ENCODE measurements around the gene TRIP12.
A peak's percentile ranks its signal among the peaks of the same experiment; 100 is the strongest.
"Not testable (repeated sequence)": the region's sequence is repeated elsewhere in the genome, so short reads cannot be mapped to it uniquely, and the experiment has no call there.

Gene TRIP12

DNA sequence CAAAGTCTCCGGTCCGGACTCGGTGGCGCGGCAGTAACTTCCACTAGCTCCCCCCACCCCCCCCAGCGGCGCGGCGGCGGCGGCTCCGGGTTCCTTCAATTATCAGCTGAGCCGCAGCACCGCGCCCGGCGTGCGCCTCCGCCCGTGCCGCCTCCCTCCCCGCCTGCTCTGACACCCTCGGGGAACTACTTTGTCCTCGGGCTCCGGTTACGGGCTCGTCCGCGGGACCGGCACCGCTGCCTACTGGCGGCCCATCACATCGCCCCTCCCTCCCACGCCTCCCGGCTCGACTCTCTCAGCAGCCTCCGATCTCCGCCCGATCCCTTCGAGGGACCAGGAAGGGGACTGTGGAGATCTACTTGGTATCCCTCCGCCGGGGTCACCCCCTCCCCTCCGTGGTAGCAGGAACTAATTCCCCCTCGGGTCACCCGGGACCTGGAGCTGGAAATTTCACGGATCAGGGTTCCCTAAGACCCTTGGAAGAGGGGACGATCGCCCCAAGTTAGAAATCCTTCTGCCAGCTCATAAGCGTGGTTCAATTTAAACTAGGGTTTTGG, at the start of gene TRIP12:
Gene TRIP12, minus strand, starts transcription at position 118 of the 557 bp plus-strand sequence. CDS start 41,930 bp downstream, outside the sequence.
- peak; percentile 92 for DNase-seq

DNA sequence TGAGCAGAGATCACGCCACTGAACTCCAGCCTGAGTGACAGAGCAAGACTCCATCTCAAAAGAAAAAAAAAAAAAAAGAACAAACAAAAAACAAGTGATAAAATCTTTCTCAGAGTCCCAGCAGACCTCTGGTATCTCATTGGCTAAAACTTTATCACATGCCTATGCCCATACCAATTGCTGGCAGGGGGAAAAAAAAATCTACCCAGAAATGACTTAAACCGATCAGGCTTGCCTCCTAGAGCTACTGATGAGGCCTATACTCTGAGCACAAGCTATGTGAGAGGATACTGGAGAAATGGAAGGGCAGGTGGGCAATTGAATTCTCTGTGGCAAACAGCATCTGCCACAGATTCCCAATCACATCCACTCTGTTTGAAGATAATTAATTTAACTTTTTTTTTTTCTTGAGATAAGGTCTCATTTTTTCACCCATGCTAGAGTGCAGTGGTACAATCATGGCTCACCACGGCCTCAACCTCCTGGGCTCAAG, 49.5 kb upstream of the TRIP12 start:
- DNase-seq = no peak

GRCh38 chr2:229970406-229970805, 48.6 kb upstream of the TRIP12 start:
- no peak for DNase-seq

DNA sequence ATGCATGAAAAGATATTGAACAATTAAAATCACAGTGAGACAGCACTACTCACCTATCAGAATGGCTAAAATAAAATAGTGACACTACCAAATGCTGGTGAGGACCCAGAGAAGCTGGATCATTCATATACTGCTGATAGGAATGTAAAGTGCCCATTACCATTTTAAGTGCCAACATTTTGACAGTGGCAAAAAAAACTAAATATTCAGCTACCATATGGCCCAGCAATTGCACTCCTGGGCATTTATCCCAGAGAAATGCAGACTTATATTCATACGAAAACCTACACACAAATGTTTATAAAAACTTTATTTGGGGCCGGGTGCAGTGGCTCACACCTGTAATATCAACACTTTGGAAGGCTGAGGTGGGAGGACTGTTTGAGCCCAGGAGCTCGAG, 48.1 kb upstream of the TRIP12 start:
- no peak for DNase-seq

GRCh38 chr2:229963596-229963995, 41.8 kb upstream of the TRIP12 start:
- not testable (repeated sequence) for DNase-seq

DNA sequence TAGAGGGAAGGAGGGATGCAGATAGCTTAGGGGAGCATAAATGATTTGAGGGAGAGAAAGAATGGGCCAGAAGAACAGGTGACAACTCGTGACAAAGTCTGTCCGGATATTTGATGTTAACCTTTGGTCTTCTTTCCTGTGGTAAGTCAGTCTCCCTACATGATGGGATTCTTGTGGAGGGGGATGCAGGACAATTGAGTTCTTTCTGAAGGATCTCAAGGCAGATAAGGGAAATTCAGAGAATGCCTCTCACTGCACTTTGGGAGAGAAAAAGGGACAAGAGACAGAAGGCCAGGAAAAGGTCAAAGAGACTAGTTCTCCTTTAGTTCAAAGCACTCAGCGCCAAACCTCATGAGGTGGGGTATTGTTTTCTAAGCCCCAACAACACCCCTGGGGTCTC, 34.7 kb upstream of the TRIP12 start:
- no peak for DNase-seq

DNA sequence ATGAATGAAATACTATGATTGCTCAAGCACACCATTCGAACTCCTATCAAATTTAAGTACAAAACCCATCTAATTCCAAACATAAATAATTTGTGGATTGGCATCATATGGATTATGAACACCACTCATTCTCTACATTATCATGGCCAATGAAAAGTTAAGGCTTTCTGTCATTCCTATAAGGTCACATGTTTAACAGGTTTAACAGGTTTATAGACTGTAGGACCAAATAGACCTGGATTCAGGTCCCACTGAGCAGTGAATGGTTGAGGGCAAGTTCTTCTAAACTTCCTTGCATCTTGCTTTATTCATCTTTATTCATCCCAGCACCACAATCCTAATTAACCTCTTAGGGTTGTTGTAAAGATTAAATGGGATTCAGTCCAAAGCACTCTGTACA, 33.9 kb upstream of the TRIP12 start:
- no peak for DNase-seq

GRCh38 chr2:229952256-229952835, 30.5 kb upstream of the TRIP12 start:
- no peak for DNase-seq

GRCh38 chr2:229947544-229947943, 25.7 kb upstream of the TRIP12 start:
- no peak for DNase-seq

GRCh38 chr2:229945975-229946374, 24.2 kb upstream of the TRIP12 start:
- no peak for DNase-seq

- DNase-seq = no peak
Observed at GRCh38 chr2:229943770-229944449, 22.1 kb upstream of the TRIP12 start.

- DNase-seq = no peak
Observed at GRCh38 chr2:229943171-229943570, 21.4 kb upstream of the TRIP12 start.

DNA sequence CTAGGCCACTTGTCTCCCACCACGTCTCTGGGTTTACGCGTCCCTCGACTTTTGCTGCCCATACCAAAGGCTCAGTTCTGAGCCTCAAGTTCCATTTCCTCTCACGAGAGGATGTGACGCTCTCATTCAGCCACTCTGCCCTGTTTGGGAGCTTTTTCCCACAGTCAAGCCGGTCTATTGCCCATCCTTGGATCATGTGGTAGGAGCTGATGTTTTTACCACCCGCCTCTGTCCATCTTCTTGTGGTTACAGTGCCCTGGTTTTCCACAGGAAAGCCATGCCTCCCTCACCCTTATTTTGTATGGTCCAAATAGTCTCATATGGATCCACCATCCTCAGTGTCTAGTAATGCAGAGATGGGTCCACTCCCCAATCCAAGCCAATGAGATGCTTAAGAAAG, 20.9 kb upstream of the TRIP12 start:
- no peak for DNase-seq

GRCh38 chr2:229937537-229937936, 15.7 kb upstream of the TRIP12 start:
- DNase-seq = no peak

GRCh38 chr2:229931241-229931640, 9.4 kb upstream of the TRIP12 start:
- no peak for DNase-seq

- no peak for DNase-seq
Observed at GRCh38 chr2:229930656-229931055, 8.8 kb upstream of the TRIP12 start.

GRCh38 chr2:229927817-229928321, 6.1 kb upstream of the TRIP12 start:
- DNase-seq = no peak

- no peak for DNase-seq
Observed at GRCh38 chr2:229925201-229925600, 3.4 kb upstream of the TRIP12 start.

DNA sequence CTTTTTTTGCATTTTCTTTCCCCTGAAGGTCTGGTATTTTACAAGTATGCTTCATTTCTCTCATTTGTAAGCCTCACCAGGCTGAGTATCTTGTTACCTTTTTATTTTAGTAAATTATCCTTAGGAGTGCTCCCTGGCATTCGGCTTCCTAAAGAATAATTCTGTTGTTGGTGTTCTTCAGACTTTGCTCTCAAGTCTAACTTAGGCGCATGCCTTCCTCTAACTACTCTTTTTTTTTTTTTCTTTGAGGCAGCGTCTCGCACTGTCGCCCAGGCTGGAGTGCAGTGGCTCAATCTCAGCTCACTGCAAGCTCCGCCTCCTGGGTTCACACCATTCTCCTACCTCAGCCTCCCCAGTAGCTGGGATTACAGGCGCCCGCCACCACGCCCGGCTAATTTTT, 2.7 kb upstream of the TRIP12 start:
- DNase-seq = not testable (repeated sequence)

DNA sequence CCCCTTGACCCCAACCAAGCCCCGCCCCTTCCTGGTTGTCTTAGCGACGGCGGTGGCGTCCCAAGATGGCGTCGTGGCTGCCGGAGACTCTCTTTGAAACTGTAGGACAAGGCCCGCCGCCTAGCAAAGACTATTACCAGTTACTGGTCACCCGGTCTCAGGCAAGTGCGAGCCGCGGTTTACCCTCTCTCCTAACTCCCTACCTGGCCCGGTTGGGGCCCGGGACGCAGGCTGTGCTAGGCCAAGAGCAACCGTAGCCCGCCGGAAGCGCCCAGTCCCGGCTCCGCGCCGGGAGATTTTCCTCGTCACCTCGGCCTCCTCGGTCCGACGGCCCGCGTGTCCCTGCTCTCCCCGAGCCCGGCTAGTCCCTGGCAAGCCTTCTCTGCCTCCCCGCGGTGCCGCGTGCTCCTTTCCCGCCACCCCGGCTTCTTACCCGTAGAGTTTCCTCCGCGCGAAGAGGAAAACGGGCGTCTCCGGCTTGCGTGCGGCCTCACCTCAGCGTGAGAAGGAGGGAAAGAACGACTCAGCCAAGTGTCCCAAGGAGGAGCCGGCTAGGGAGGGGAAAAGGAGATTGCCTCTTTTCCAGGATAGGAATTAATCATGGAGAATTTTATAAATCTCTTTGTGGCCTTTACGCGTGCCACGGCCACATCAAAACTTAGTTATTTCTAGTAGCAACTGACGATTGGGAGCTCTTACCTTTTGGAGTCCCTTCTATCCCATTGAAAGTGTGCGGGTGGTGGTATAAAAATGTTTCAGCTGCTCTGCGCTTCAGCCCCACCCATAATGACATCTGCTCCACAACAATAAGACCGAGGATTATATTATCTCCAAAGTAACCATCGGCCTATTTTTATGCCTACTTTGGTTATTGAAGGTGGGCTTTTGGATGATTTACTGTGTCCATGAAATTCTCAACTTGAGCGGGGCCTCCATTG, 909 bp upstream of the TRIP12 start, which contains the start of gene FBXO36:
Gene FBXO36, plus strand, starts transcription at position 55 of the 938 bp plus-strand sequence. Its CDS starts 11 bp downstream, at position 66.
- DNase-seq = peak; percentile 87

DNA sequence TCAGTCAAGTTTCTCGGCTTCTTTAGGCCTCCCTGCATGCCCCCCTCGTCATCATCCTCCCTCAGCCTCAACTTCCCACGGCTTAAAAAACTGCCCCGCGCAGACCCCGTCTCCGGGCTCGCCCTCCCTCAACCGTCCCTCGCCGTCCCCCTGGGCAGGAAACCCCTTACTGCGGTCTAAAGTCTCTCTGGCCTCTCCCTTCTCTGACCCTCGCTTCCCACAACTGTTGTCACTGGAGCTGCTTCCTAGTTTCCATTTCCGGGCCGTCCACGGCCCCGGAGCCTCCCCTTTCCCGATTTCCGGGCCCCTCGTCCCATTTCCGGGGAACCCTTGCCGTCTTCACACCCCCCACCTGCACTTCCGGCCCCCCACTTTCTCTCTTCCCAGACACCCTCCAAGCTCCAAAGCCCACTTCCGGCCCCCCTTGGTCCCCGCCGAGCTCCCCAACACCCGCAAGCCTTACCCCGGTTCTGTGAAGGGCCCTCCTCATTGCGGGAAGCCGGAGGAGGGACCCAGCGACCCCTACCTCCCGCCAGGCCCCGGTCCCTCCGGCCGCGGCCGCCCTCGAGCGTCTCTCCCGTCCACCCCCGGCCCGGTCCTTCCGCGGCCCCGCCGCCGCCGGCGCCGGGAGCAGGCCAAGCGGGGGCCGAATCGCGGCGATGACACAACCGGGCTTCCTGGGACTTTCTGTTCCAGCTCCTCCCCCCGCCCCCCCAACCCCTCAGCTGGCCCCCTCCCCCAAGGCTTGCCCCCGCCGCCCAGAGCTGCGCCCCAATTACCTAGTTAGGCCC, 513 bp downstream of the TRIP12 start:
- DNase-seq = peak; percentile 66
